NCI-H2196 (cell line): ENCODE data around the gene AUH.

Experiments used
- DNase-seq: peaks from one replicate; lab custom pipeline; 2025; ENCODE audit not compliant: unreplicated experiment; lab: John Stamatoyannopoulos, UW

The AUH gene

GRCh38 chr9:91177081-91177480 lies 184.6 kb downstream of the AUH start:
- no peak for DNase-seq

GRCh38 chr9:91176426-91176825 lies 185.3 kb downstream of the AUH start:
- DNase-seq: no peak

GRCh38 chr9:91174772-91175171 lies 186.9 kb downstream of the AUH start:
- DNase-seq: no peak

- no peak for DNase-seq
Measured at GRCh38 chr9:91172329-91172728, 189.4 kb downstream of the AUH start.

- DNase-seq: no peak
Measured at GRCh38 chr9:91170951-91171350, 190.8 kb downstream of the AUH start.

GRCh38 chr9:91166796-91167366 lies 194.8 kb downstream of the AUH start:
- no peak for DNase-seq

GRCh38 chr9:91164724-91165520 lies 196.8 kb downstream of the AUH start:
- no peak for DNase-seq
